Activated CD8-positive, alpha-beta memory T cell treated with anti-CD3 and anti-CD28 coated beads, Interleukin-2, amount 50 U/mL, for 48 hours (primary cell): ENCODE results near the gene PLXNB2.

ENCODE experiments used
- DNase-seq: peaks from one replicate; pipeline ENCODE4 v3.0.0-alpha.2; 2020

The PLXNB2 gene

DNA sequence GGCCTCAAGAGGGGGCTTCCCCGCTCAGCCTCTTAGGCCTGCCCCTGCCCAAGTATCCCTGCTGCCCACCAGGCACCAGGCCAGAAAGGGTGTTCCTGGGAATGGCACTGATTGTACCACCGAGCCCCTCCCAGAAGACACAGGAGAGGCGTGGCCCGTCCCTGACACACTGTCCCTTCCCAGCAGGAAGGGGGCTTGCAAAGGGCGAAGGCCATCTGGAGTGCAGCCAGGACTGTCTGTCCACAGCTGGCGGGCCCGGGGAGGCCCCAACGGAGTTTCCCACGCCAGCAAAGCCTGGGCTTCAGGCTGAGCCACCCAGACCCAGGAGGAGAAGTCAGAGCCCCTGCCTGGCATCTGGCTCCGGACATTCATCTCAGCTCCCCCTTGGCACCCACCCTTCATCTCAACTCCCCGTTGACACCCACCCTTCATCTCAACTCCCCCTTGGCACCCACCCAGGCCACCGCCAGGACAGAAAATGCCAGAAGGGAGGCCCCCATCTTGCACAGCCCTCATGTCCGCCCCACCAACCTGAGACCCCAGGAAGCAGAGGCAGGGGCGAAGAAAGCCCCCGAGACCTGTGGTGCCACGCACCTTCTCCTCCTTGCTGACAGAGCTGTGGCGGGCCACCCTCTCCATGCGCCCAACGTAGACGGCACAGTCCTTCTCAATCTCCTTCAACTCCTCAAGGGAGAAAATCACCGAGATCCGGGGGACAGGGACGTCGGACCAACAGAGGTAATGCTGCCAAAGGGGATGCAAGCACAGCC lies 82.1 kb downstream of the PLXNB2 start:
- DNase-seq, result no peak
